Epithelial cell of esophagus (primary cell): Measurements from ENCODE around the gene FERMT2.
"Not testable (repeated sequence)": the region's sequence is repeated elsewhere in the genome, so short reads cannot be mapped to it uniquely, and the experiment has no call there.

ENCODE experiments used
- DNase-seq: peaks from one replicate; pipeline ENCODE4 v3.0.0; 2010; ENCODE audit warnings: low read depth
- H3K4me3 ChIP-seq: 2 replicates; pipeline ENCODE4 v1.5.1; 2011; ENCODE audit warnings: mild to moderate bottlenecking, low read length, control low read depth
- CTCF ChIP-seq: IDR thresholded peaks from 2 replicates; pipeline ENCODE4 v1.5.1; 2011; ENCODE audit warnings: low read depth, mild to moderate bottlenecking, low read length, control low read depth, inconsistent platforms; ENCODE audit not compliant: insufficient read depth; ENCODE audit errors: missing control alignments

Gene FERMT2

GRCh38 chr14:52929192-52929807, 21.6 kb downstream of the FERMT2 start:
- H3K4me3 ChIP-seq: no peak overlapping the region
- no peak for DNase-seq
- TF ChIP-seq CTCF: no peak

- TF ChIP-seq CTCF: no peak
- H3K4me3 ChIP-seq: no peak overlapping the region
- DNase-seq: peak; percentile 24
Observed at GRCh38 chr14:52926953-52927352, 23.9 kb downstream of the FERMT2 start.

- H3K4me3 ChIP-seq: no peak overlapping the region
- TF ChIP-seq CTCF: peak; percentile 16
- DNase-seq: no peak
Observed at GRCh38 chr14:52923902-52924575, 26.8 kb downstream of the FERMT2 start.

GRCh38 chr14:52922656-52923055, 28.2 kb downstream of the FERMT2 start:
- no peak for DNase-seq
- TF ChIP-seq CTCF: no peak
- no peak overlapping the region for H3K4me3 ChIP-seq

GRCh38 chr14:52922059-52922458, 28.8 kb downstream of the FERMT2 start:
- no peak overlapping the region for H3K4me3 ChIP-seq
- TF ChIP-seq CTCF: no peak
- no peak for DNase-seq

- H3K4me3 ChIP-seq, DNase-seq: not testable (repeated sequence)
Observed at GRCh38 chr14:52920411-52920810, 30.4 kb downstream of the FERMT2 start.

GRCh38 chr14:52919971-52920370, 30.9 kb downstream of the FERMT2 start:
- TF ChIP-seq CTCF: no peak
- no peak overlapping the region for H3K4me3 ChIP-seq
- DNase-seq: no peak
